GM19397 (cell line): ENCODE results near the gene ISL2.
"Not testable (repeated sequence)": the region's sequence is repeated elsewhere in the genome, so short reads cannot be mapped to it uniquely, and the experiment has no call there.

Source experiments
- ATAC-seq: cut with Tn5 transposase; IDR thresholded peaks from one replicate; pipeline ENCODE4 v1.9.1; 2021; ENCODE audit warnings: mild to moderate bottlenecking, moderate library complexity; ENCODE audit not compliant: unreplicated experiment

The ISL2 gene

DNA sequence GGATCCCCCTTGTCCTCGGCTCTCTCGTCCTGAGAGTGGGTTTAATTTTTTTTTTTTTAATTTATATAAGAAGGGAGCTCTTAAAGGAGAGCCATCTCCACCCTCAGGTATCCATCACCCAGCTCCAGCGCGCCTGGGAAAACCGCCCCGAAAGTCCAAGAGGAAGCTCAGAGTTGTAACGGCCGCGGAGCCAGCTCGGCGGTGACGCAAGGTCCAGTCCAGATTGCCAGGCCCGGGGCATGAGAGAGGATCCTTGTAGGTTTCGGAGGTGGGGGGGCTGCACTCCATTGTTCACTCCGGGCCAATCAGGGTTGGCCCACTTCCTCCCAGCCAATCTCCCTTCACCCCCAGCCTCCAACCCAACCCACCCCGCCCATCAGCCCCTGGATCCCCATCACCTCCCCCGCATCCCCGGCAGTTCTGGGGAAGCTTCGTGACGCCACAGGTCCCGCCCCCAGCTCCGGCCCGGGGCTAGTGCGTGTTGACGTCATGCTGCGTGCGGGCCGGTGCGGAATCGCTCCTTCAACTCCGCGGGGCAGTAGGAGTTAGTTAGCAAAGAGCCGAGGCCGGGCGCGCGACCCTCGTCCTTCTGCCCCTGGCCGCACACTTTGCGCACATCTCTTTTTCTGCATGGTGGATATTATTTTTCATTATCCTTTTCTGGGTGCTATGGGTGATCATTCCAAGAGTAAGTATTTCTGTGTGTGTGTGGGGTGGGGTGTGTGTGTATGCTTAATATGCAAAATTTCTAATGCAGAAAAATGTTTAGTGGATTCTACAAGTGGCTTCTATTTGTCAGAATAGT is at the start of gene ISL2:
Gene ISL2 (plus strand): TSS at position 520 of the 805 bp plus-strand sequence. CDS start 111 bp downstream, at position 631.
- peak; percentile 52 for ATAC-seq

DNA sequence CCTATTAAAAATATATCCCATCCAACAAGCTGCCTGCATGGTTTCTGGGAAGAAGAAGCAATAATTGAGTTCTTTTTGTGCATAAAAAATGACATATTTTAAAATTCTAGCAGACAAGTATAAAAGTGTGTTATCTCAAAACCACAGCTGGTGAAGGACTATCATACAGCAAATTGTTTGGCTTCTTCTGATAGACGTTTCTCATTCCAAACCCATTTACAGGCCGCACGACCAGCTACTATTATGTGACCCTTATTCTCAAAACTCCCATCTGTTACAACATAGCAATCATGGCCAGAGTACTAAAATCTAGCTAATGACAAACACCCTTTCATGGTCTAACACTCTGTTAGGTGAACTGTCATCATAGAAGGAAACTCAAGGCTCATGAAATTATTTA is 47.0 kb upstream of the ISL2 start:
- no peak for ATAC-seq

DNA sequence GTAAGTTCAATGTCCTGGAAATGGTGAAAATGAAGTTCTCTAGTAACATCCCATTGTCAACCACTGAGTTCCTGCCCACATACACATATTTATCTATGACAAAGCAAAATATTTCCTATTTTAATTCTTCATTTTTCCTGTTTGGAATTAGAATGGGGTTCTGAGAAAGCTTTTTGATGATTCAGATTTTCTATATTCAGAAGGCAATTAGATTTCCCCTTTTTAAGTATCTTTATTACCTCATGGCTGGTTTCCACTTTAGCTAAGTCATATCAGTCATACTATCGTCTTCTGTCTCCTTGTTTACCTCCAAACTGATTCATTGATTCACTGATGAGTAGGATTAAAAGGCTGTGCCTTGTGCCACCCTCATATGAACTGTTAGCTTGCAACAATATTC is 43.2 kb upstream of the ISL2 start:
- ATAC-seq: no peak

DNA sequence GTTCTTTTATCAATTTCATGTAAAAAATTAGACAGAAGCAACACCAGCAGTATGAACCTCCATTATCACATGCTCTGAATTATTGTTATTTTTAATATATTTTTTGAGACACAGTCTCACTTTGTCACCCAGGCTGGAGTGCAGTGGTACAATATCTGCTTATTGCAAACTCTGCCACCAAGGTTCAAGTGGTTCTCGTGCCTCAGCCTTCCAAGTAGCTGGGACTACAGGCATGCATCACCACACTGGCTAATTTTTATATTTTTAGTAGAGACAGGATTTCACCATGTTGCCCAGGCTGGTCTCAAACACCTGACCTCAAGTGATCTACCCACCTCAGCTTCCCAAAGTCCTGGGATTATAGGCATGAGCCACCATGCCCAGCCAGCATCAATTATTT is 42.1 kb upstream of the ISL2 start:
- not testable (repeated sequence) for ATAC-seq

DNA sequence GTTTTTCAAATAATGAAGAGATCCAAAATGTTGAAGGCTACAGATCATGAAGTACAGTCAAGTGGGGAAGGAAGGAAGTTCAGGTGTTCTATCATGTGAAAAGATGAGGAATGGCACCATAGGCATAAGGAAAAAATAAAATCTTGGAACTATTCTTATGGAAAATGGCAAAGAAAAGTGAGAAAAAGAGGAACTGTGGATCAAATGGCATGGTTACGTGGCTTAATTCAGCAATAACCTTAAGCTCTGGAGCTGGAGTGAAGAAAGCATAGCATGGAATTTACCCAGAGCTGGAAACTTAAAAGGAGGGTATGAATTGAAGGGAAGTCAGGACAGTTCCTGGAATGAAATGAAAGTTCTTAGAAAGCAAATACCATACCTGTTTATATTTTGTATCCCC is 39.7 kb upstream of the ISL2 start:
- ATAC-seq: no peak

DNA sequence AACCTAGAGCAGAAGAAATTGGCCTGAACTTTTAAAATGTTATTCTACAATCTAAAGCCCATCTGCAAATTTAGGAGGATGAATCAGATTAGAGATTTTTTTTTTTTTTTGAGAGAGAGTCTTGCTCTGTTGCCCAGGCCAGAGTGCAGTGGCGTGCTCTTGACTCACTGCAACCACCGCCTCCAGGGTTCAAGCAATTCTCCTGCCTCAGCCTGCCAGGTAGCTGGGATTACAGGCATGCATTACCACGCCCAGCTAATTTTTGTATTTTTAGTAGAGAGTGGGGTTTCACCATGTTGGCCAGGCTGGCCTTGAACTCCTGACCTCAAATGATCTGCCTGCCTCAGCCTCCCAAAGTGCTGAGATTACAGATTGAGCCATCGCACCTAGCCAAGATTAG is 38.6 kb upstream of the ISL2 start:
- not testable (repeated sequence) for ATAC-seq

DNA sequence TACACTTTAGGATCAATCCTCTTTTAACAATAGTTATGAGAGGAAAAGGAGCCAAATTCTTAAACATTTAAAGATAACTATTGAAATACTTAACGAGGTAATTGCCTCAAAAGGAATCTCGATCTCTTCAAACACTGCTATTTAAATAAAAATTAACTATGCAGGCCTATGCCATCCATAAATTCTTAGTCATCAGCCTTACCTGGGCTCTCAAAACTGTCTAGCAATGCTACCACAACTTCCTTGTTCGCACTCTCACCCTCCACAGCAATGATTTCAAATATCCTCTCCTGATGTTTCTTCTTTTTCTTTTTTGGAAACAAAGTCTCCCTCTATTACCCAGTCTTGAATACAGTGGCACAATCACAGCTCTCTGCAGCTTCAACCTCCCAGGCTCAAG is 37.6 kb upstream of the ISL2 start:
- ATAC-seq: no peak

DNA sequence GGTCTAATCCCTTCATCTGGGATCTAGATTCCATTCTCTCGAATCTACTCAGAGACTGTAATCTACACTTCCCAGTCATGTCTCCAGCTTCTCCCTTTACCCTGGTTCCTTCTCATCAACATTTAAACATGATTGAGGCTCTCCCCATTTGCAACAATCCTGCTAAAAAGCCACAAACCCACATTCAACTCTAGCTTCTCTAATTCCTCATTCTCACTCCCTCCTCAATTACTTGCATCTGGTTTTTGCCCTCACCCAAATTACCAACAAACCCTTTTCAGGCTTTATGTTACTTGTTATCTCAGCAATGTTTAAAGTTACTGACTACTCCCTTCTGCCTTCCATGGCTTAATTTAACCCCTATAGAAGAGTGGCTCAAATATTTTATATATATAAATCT is 36.8 kb upstream of the ISL2 start:
- ATAC-seq: no peak

DNA sequence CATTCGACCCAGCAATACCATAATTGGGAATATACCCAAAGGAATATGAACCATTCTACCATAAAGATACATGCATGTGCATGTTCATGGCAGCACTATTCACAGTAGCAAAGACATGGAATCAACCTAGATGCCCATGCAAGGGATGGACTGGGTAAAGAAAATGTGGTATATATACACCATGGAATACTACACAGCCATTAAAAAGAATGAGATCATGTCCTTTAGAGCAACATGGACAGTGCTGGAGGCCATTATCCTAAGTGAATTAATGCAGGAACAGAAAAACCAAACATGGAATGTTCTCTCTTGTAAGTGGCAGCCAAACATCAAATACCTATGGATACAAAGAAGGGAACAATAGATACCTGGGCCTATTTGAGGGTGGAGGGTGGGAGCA is 32.7 kb upstream of the ISL2 start:
- ATAC-seq: no peak

DNA sequence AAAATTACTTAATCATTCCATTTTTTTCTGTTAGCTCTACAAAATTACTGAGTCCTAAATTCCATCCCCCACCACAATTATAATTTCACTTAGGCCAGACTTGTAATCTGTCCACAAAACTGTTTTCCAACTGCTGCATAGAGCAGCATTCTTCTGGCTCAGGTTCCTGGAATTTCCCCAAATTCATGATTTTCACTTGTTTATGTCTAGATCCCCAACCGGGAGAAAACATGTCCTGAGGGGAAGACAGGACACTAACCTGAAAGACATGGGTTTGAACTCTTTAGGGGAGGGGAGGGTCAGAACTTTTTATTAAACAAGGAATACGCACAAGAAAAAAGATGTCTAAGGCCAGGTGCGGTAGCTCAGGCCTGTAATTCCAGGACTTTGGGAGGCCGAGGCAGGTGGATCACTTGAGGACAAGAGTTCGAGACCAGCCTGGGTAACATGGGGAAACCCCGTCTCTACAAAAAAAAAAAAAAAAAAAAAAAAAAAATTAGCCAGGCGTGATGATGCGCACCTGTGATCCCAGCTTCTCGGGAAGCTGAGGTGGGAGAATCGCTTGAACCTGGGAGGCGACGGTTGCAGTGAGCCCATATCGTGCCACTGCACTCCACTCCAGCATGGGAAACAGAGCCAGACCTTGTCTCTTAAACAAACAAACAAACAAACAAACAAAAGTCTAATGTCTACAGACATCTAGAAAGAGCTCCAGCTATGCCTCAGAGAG is 26.8 kb upstream of the ISL2 start:
- no peak for ATAC-seq

DNA sequence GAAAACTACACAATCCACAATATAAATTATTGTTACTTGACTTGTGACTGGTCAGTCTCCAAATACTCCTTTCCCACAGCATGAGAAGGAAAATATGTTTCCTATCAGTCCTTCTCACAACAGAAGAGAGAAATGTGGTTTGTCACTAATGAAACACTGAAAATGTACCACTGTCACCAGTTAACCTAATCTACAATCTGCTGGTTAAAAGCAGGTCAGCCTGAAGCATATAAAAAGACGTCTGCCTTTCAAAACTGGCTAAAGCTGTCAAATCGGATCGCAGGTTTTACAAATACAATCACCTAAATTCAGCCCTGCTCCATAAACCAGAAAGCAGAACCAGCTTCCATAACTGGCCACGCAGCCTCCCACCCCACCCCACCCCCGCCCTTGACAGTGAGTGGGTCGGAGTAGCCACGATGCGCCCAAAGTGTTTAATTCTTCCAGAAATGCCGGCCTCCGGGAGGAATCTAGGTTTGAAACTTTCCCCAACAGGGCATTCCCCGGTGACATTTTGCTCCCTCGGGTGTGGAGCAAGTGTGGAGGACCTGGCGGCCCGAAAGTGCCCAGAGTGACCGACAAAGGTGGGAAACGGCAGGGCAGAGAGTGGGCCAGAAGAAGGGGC is 26.0 kb upstream of the ISL2 start:
- peak; percentile 14 for ATAC-seq

DNA sequence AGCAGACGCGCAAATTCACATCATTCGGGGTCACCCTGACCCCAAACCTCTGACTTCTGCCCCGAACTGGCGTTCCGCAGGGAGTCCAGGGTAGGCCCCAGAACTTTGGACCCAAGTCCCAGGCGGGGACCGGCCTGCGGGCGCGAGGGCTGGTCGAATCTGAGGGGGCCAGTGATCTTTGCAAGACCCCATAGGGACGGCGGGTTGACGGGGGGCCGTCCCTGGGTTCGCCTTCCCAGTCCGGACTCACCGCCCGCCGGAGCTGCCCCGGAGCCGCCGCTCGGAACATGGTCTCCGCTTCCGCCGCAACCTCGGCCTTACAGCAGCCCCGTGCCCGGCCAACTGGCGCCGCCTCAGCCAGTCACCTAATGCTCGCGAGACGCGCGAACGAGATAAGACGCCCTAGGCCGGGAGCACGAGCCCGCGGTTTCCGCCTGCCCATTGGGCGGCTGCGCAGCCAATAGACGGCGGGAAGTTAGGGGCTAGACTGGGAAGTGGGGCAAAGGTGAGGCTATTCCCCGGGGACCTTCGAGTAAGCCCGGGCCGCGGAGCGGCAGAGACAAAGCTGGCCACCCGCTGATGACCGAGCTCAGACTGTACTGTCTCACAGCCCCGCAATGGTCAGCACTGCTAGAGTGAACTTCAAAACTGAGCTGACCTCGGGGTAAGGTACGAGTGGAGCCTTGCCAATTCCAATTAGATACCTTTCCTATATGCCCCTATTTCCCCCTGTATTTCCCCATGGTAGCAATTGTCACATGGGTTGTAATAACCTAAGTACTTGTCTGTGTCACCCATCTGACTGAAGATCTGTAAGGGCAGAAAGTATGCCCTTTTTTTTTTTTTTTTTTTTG is 25.2 kb upstream of the ISL2 start, which contains the start of gene ETFA:
Gene ETFA (minus strand): TSS at position 370 of the 854 bp plus-strand sequence. CDS start 81 bp downstream, at position 289.
- ATAC-seq: peak; percentile 97

DNA sequence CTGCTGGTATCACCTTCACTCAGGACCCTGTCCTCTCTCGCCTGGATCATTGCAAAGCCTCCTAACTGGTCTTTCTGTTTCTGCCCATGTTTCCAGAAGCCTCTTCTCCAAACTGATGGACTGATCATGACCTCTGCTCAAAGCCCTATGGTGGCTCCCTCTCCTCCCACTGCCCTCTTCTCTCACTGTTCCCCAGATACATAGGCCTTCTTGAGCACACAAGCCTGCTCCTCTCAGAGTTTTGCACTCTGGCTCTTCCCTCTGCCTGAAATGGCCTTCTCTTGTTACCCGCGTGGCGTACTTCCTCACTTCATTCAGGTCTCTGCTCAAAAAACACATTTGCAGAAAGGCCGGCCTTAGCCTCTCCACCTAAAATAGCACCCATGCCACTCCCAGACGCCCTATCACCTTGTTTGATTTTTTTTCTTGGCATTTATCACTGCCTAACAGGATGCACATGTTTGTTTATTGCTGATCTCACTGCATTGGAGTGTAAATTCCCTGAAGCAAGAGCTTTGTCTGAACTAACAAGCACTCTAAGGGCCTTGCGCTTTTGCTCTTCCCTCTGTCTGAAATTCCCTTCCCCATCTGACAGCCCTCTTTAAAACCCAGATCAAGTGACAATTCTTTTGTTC is 23.9 kb upstream of the ISL2 start:
- ATAC-seq: no peak

DNA sequence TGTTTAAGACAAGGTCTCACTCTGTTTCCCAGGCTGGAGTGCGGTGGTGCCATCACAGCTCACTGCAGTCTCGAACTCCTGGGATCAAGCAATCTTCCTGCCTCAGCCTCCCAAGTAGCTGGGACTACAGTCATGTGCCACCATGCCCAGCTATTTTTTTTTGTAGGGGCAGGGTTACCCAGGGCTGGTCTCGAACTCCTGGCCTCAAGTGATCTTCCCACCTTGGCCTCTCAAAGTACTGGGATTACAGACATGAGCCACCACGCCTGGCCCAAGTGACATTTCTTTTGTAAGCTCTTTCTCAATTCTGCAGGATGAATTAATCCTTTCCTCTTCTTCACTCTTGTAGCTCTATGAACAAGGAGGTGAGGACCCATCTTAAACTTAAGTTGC is 23.4 kb upstream of the ISL2 start:
- ATAC-seq: not testable (repeated sequence)

DNA sequence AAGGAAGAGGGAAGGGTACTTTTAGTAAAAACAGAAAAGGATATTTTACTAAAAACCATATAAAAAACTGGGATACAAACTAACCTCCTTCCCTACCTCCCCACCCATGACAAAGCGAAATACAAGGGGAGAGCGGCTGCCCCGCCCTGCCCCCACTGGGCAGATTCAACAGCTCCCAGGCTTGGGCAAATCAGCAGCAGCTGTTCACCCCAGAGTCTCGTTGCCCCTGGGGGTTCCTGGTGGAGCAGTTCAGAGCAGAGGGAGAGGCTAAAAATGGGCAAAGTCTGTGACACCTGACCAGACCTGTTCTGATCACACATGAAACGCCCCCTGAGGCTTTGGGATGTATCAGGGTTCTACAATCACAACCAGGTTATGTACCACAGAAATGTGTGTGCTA is 22.8 kb upstream of the ISL2 start:
- ATAC-seq: no peak

DNA sequence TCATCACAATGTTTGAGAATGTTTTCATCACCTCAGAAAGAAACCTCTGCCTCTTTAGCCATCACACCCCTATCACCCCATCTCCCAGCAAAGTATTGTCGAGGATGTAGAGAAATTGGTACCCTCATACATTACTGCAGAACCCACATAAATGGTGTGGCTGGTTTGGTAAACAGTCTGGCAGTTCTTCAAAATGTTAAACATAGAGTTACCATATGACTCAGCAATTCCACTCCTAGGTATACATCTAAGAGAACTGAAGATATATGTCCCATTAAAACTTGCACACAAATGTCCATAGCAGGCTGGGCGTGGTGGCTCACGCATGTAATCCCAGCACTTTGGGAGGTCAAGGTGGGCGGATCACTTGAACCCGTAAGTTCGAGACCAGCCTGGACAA is 16.6 kb upstream of the ISL2 start:
- no peak for ATAC-seq

DNA sequence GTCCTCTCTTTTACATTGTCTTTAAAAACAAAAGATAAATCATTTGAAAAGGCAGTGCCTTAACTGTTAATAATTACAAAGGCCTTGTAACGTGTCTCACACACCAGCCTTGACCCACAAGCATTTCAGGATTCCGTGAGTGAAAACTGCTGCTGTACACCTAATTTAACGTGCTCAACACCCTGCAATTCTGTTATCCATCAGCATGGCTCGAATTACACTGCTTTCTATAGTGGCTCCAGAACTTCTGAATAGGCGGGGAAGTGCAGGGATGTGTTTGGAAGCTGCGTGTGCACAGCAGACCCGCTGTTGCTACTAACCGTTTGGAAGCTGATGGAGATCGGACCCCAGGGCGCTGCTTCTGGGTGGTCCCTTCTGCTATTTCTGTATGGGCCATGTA is 15.4 kb upstream of the ISL2 start:
- no peak for ATAC-seq

DNA sequence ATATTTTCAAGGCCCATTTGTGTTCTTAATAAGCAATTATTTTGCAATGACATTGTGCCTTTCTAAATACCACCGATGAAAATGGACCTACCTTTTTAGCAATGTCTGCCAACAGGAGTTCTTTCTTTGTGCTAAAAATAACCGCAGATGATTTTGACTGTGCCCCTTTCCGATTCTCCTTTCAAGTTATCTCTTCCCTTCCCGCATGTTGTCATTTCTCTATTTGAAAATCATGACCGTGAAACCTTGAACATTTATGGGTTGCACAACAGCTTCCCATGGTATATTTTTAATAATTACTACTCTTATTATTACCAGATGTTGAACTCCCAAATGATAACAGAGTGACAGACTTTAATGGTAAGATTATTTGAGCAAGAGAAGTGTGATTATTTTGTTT is 15.0 kb upstream of the ISL2 start:
- ATAC-seq: no peak

DNA sequence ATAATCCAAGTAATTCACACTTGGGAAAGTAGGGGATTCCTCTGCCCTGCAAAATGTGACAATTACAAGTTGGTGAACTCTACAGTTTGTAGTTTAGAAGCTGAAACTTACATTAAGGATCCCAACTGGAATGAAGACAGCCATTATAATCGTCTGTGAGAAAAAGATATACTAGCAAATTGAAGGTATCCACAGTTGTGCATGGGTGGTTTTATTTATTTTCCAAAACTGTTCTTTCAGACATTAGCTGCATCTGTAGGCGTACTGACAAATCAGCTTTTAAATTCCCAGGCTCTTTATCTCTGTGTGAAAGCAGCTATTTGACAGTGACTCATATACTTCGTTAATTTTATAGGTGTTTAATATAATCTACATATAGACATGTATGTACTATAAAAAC is 12.5 kb upstream of the ISL2 start:
- ATAC-seq: no peak

DNA sequence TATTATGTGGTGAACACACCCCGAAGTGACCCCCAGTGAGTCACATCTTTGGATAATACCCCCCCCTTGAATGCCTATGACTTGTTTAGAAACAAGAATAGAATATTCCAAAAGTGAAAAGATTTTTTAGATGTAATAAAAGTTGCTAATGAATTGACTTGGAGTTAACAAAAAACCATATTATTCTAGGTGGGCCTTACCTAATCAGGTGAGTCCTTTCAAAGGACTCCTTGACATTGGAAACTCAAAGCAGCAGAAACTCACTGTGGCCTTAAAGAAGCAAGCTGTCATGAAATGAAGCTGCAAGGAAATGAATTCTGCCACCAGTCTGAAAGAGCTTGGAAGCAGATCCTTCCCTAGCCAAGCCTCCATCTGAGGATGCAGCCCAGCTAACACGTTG is 10.9 kb upstream of the ISL2 start:
- no peak for ATAC-seq
